ENCODE results near the gene NPHP3. TPM values are rescaled to one million over a fixed set of nuclear protein-coding genes. Genes with fewer than 3 reads are reported as not detected.

Gene NPHP3
- total RNA-seq, 1 experiment from 2014 or later: 5.8 TPM

DNA sequence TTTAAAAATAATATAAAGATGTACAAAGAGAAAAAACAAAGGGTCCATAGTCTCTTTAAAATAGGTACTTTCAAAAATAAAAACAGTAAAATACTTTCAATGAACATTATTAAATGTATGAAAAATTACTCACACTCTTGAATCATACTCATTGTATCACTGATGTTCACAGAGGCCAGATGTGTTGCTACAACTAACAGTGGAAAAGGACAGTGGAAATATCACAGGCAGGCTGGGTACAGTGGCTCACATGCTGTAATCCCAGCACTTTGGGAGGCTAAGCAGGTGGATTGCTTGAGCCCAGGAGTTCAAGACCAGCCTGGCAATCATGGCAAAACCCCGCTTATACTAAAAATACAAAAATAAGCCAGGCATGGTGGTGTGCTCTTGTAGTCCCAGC is 26.8 kb downstream of the NPHP3 start:
- DNase-seq (ENCODE audit: low spot score): no peak
- no peak overlapping the region for H3K27ac ChIP-seq (ENCODE audit: low read depth, low read length, poor library complexity, severe bottlenecking)
- CTCF ChIA-PET: no interaction called here
- intact Hi-C loops (cut with micrococcal nuclease; ENCODE audit: unreplicated experiment): no loop called here
- no peak for TF ChIP-seq EZH2 (IDR thresholded peaks at IDR 0.05; ENCODE audit: borderline replicate concordance, low read depth, low read length, poor library complexity, severe bottlenecking)
- TF ChIP-seq, protein P1, sequence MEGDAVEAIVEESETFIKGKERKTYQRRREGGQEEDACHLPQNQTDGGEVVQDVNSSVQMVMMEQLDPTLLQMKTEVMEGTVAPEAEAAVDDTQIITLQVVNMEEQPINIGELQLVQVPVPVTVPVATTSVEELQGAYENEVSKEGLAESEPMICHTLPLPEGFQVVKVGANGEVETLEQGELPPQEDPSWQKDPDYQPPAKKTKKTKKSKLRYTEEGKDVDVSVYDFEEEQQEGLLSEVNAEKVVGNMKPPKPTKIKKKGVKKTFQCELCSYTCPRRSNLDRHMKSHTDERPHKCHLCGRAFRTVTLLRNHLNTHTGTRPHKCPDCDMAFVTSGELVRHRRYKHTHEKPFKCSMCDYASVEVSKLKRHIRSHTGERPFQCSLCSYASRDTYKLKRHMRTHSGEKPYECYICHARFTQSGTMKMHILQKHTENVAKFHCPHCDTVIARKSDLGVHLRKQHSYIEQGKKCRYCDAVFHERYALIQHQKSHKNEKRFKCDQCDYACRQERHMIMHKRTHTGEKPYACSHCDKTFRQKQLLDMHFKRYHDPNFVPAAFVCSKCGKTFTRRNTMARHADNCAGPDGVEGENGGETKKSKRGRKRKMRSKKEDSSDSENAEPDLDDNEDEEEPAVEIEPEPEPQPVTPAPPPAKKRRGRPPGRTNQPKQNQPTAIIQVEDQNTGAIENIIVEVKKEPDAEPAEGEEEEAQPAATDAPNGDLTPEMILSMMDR (conservative IDR thresholded peaks at IDR 0.05; ENCODE audit: low read depth, low read length): no peak
- no peak overlapping the region for H3K4me3 ChIP-seq (ENCODE audit: low read depth, low read length, poor library complexity, severe bottlenecking)
- no TSS peak for BruUV-seq (replicated peaks)
- H3K4me1 ChIP-seq (ENCODE audit: insufficient read depth, low read length, poor library complexity, severe bottlenecking): peaks cover 15% of the 10 kb centered on the region
- peaks cover 9% of the 10 kb centered on the region for H3K36me3 ChIP-seq (ENCODE audit: insufficient read depth, low read length, poor library complexity, severe bottlenecking)
- POLR2A ChIA-PET (ENCODE audit: low non-redundant PET): no interaction called here
- no peaks in the 10 kb centered on the region for H3K27me3 ChIP-seq (replicated peaks; ENCODE audit: insufficient read depth, low read depth, low read length, poor library complexity)
- no peaks in the 10 kb centered on the region for H3K9me3 ChIP-seq (ENCODE audit: low read depth, low read length, poor library complexity, severe bottlenecking)

DNA sequence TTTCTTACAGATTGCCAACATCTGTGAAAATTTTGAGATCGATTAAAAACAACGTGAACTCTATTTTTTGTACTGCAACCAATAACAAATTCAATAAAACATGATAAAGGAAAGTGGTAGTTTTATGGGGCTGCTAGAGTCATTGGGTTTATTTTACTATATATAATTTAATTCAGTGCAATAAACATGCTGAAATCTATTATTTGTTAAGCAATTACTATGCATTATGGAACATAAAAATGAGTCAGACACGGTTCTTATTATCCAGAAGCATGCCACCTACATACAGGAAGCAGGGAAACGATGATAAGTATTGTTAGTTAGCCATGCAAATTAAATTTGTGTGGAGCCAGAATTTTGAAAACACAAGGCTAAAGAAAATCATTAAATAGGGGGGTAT is 27.2 kb downstream of the NPHP3 start:
- H3K9me3 ChIP-seq (ENCODE audit: low read depth, low read length, poor library complexity, severe bottlenecking): no peaks in the 10 kb centered on the region
- H3K27ac ChIP-seq (ENCODE audit: low read depth, low read length, poor library complexity, severe bottlenecking): no peak overlapping the region
- H3K36me3 ChIP-seq (ENCODE audit: insufficient read depth, low read length, poor library complexity, severe bottlenecking): peaks cover 8% of the 10 kb centered on the region
- ChIA-PET POLR2A (ENCODE audit: low non-redundant PET) (no interaction called here), CTCF (no interaction called here)
- intact Hi-C loops (cut with micrococcal nuclease; ENCODE audit: unreplicated experiment): no loop called here
- BruUV-seq (replicated peaks): no TSS peak
- no peaks in the 10 kb centered on the region for H3K27me3 ChIP-seq (replicated peaks; ENCODE audit: insufficient read depth, low read depth, low read length, poor library complexity)
- H3K4me1 ChIP-seq (ENCODE audit: insufficient read depth, low read length, poor library complexity, severe bottlenecking): peaks cover 15% of the 10 kb centered on the region
- H3K4me3 ChIP-seq (ENCODE audit: low read depth, low read length, poor library complexity, severe bottlenecking): no peak overlapping the region
- peak; percentile 25 for DNase-seq (ENCODE audit: low spot score)
- TF ChIP-seq EZH2 (IDR thresholded peaks at IDR 0.05; ENCODE audit: borderline replicate concordance, low read depth, low read length, poor library complexity, severe bottlenecking): no peak
- TF ChIP-seq, protein P1 (conservative IDR thresholded peaks at IDR 0.05; ENCODE audit: low read depth, low read length): no peak

DNA sequence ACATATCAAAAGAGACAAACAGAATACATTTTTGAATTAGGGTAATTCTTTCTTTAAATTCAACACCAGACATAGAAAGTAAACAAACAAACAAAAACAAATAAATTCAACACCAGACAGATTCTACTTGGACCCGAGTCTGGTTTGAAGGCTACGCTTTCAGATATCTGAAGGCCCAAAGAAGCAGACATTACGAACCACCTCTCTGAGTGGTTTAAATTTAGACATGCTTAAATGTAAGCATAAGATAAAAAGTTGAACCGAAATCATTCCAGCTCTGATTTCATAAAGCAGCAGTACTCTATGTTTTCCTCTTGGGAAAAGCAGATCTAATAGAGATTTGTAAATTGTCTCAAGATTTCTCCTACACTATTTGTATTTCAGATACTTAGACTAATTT is 32.2 kb downstream of the NPHP3 start:
- no peak for TF ChIP-seq EZH2 (IDR thresholded peaks at IDR 0.05; ENCODE audit: borderline replicate concordance, low read depth, low read length, poor library complexity, severe bottlenecking)
- TF ChIP-seq, protein P1 (conservative IDR thresholded peaks at IDR 0.05; ENCODE audit: low read depth, low read length): no peak
- Histone ChIP-seq H3K27me3 (replicated peaks; ENCODE audit: insufficient read depth, low read depth, low read length, poor library complexity) (no peaks in the 10 kb centered on the region), H3K9me3 (ENCODE audit: low read depth, low read length, poor library complexity, severe bottlenecking) (no peaks in the 10 kb centered on the region), H3K27ac (ENCODE audit: low read depth, low read length, poor library complexity, severe bottlenecking) (no peak overlapping the region), H3K36me3 (ENCODE audit: insufficient read depth, low read length, poor library complexity, severe bottlenecking) (peaks cover 3% of the 10 kb centered on the region), H3K4me3 (ENCODE audit: low read depth, low read length, poor library complexity, severe bottlenecking) (no peak overlapping the region), H3K4me1 (ENCODE audit: insufficient read depth, low read length, poor library complexity, severe bottlenecking) (peaks cover 8% of the 10 kb centered on the region)
- intact Hi-C loops (cut with micrococcal nuclease; ENCODE audit: unreplicated experiment): no loop called here
- no TSS peak for BruUV-seq (replicated peaks)
- no peak for DNase-seq (ENCODE audit: low spot score)
- ChIA-PET CTCF (no interaction called here), POLR2A (ENCODE audit: low non-redundant PET) (no interaction called here)

Measured in A673 (cell line).